ENCODE data around the gene ADCY9. TPM values are rescaled to one million over a fixed set of nuclear protein-coding genes. Genes with fewer than 3 reads are reported as not detected.

ADCY9 gene
- total RNA-seq, 1 experiment from 2014 or later: 4.7 TPM

GRCh38 chr16:4109250-4109736, 6.9 kb downstream of the ADCY9 start:
- Mint-ChIP-seq H3K36me3 (ENCODE audit: insufficient read depth in 1 of 3, low read depth in 3 of 3) (peaks cover 0 to 8% (median 2%) of the 10 kb centered on the region in 3 experiments; a peak in 3 of 7 replicates), H3K27me3 (ENCODE audit: low read depth) (peaks cover 10% of the 10 kb centered on the region), H3K27ac (peak overlapping the region in 1 of 3 experiments; percentile 19; a peak in 1 of 7 replicates), H3K9me3 (no peaks in the 10 kb centered on the region), H3K4me1 (peaks cover 19 to 31% of the 10 kb centered on the region in 2 experiments), H3K4me3 (no peak overlapping the region)
- Histone ChIP-seq H2BK120ac (ENCODE audit: low read depth, low read length, poor library complexity, severe bottlenecking) (no peak overlapping the region), H3K79me1 (ENCODE audit: insufficient read depth, low read depth, low read length, poor library complexity, severe bottlenecking) (no peaks in the 10 kb centered on the region), H3K4ac (ENCODE audit: low read depth, low read length) (no peak overlapping the region), H2BK12ac (ENCODE audit: insufficient read length, low read depth, low read length) (no peak overlapping the region), H3T11ph (ENCODE audit: low read length) (no peak overlapping the region), H2BK15ac (ENCODE audit: low read depth, low read length) (no peak overlapping the region), H2BK5ac (ENCODE audit: insufficient read length, low read length) (no peak overlapping the region), H4K8ac (replicated peaks; ENCODE audit: insufficient read length, low read depth, low read length) (no peak overlapping the region), H3K79me2 (ENCODE audit: insufficient read depth, low read length) (no peaks in the 10 kb centered on the region), H3K23me2 (ENCODE audit: insufficient read length, low read depth, low read length, poor library complexity, severe bottlenecking) (no peaks in the 10 kb centered on the region), H2AFZ (ENCODE audit: low read length) (no peak overlapping the region), H3K4me1 (ENCODE audit: insufficient read depth, low read length) (no peaks in the 10 kb centered on the region; the same call in 1 of the 2 replicates), H3K18ac (ENCODE audit: insufficient read length, low read depth, low read length) (no peak overlapping the region), H4K20me1 (ENCODE audit: control insufficient read depth, insufficient read depth, insufficient read length) (no peaks in the 10 kb centered on the region), H2AK5ac (ENCODE audit: insufficient read length, low read length) (no peak overlapping the region), H3K9me3 (ENCODE audit: control insufficient read depth, low read depth, low read length) (no peaks in the 10 kb centered on the region), H3K27me3 (ENCODE audit: insufficient read depth, low read length) (no peaks in the 10 kb centered on the region; the same call in 1 of the 2 replicates), H3K4me2 (ENCODE audit: insufficient read depth, insufficient read length, low read length) (no peak overlapping the region), H3K14ac (ENCODE audit: insufficient read depth, low read length) (no peak overlapping the region), H4K5ac (ENCODE audit: insufficient read length, low read depth, low read length) (no peak overlapping the region), H4K91ac (ENCODE audit: insufficient read length, low read depth, low read length) (no peak overlapping the region), H3K56ac (ENCODE audit: insufficient read length, low read depth, low read length) (no peak overlapping the region), H3K27ac (ENCODE audit: insufficient read length, low read depth, low read length) (no peak overlapping the region), H3K23ac (ENCODE audit: insufficient read length, low read depth, low read length) (no peak overlapping the region), H3K9ac (ENCODE audit: extremely low read depth, insufficient read length, low read length) (no peak overlapping the region), H2BK20ac (ENCODE audit: low read depth, low read length, poor library complexity, severe bottlenecking) (no peak overlapping the region)
- no peak for TF ChIP-seq CTCF (conservative IDR thresholded peaks at IDR 0.05)
- no CpG with 5 or more reads among the region's 11 CpGs for WGBS (ENCODE audit: extremely low coverage, insufficient read length, low lambda C conversion rate)
- no peak for DNase-seq

Measured in H9 (cell line).